T1000 (cell line): ENCODE measurements around the gene ADIPOR2.

Experiments
- DNase-seq: peaks from one replicate; lab custom pipeline; 2025; ENCODE audit warnings: mixed read lengths; lab: John Stamatoyannopoulos, UW

Gene ADIPOR2, protein sequence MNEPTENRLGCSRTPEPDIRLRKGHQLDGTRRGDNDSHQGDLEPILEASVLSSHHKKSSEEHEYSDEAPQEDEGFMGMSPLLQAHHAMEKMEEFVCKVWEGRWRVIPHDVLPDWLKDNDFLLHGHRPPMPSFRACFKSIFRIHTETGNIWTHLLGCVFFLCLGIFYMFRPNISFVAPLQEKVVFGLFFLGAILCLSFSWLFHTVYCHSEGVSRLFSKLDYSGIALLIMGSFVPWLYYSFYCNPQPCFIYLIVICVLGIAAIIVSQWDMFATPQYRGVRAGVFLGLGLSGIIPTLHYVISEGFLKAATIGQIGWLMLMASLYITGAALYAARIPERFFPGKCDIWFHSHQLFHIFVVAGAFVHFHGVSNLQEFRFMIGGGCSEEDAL

DNA sequence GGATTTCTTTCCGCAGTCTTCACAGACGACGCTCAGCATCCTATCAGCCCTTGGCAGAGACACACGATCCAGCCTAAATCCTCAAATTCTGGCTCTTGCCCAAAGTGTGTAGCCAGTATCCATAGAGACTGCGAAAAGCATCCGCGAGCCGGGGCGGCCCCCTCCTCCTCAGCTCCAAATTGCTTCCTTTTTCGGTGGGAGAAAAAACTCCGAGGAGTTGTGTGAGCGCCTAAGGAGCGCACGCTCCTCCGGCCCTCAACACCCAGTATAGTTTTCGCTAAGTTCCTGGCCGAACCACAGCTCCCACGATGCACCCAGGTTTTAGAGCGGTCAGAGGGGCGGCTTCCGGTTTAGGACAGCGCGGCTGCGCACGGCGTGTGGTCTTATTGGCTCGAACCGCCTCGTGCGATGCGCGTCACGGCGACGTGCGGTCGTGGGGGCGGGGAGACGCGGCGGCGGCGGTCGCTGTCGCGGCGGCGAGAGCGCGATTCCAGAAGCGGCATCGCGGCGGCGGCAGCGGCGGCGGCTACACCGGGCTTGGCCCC lies at the start of gene ADIPOR2:
ADIPOR2 (plus strand) TSS at position 493 of the 545 bp plus-strand sequence. CDS start 63,274 bp downstream, outside the sequence.
- DNase-seq: peak; percentile 85

DNA sequence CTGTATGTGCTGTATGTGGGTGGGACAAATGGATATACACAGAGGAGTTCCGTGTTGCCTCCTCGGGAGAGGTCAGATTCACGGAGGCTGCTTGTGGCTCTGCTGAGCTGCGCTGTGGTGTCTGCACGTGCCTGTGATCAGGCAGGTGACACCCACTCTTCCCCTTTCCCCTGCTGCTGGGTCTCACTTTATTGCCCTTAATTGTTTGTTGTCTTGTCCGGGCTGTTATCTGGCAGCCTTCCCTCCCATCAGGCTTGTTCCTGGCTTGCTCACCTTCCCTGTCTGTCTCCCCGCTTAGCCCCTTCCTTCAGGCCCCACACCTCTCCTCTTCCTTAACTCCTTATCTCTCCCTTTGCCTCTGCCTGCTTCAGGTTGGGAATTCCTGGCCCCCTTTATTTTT lies 48.4 kb upstream of the ADIPOR2 start:
- DNase-seq: no peak

DNA sequence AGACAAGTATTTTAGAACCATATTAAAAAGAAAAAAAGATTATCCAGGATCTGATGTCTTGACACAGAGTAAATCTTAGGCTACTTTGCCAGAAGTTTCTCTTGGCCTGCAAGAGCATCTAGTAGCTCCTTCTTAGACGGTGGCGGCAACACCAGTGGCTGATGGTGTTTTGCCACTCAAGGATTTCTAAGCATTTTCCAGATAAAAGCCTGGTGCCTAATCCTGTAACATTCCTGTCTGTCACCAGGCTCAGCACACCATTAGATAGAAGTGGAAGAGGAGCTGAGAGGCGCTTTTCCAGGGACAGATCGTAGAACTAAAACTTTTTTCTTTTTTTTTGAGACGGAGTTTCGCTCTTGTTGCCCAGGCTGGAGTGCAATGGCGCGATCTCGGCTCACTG lies 47.8 kb upstream of the ADIPOR2 start:
- no peak for DNase-seq

DNA sequence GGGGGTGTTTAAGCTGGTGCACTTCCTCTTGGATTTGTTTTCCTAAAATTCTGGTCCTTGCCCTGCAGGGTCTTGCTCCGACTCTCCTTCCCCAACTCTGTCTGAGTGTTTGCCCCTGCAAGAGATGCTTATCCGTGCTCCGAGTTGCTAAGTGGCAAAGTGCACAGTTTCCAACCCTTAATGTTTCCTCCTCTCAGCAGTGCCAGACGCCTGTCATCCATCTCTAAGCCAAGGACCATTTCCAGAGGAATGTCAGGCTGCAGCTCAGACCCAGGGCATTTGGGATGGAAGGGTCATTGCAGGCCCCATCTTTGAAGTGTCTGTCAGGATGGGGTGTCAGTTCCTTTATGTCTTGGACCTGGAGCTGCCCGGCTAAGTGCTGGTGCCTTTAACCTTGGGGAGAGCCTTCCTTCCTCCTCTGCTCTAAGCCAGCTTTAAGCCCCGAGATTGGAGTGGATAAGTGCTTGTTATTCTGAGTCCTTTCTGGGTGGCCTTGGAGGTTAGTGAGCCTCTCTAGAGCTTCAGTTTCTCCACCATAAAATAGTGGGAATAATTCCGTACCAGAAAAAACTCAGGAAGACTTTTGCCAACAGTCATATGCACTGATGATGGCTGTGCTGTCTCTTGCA lies 46.9 kb upstream of the ADIPOR2 start:
- no peak for DNase-seq

DNA sequence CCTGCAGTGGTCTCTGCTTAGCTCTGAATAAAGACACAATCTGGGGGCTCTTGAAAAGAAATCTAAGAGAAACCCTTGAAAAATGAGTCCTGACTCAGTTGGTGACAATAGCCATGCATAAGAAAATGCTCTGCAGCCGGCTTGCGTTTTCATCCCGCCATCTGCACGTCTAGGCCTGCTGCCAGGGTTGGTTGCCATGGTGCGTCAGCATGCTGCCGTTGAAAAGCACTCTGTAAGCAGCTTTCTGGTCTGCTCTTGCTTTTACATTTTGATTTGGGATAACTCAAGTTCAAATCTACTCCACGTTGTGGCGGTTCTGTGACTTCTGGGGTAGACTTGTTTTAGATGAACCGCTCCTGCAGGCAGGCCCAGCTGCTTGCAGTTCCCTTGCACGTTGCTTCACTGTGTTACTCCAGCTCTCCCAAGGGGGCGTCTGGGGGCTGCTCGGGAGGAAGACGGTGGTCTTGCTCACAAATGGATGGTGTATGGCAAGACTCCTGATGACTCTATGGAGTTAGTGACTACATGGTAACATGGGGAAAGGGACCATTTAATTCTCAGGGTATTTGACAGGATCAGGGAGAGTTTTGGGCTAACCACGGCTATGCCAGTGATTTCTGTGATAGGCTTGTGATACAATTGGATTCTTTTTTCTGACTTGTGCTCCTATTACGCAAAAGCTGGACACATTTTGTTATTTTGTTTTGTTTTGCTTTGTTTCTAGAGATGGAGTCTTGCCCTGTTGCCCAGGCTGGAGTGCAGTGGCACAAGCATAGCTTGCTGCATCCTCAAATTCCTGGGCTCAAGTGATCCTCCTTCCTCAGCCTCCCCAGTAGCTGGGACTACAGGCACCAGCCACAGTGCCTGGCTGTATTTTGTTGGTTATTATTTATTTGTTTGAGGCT lies 46.1 kb upstream of the ADIPOR2 start:
- no peak for DNase-seq

DNA sequence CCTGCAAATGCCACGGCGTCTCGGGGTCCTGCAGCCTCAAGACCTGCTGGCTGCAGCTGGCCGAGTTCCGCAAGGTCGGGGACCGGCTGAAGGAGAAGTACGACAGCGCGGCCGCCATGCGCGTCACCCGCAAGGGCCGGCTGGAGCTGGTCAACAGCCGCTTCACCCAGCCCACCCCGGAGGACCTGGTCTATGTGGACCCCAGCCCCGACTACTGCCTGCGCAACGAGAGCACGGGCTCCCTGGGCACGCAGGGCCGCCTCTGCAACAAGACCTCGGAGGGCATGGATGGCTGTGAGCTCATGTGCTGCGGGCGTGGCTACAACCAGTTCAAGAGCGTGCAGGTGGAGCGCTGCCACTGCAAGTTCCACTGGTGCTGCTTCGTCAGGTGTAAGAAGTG lies 45.1 kb upstream of the ADIPOR2 start:
- no peak for DNase-seq

DNA sequence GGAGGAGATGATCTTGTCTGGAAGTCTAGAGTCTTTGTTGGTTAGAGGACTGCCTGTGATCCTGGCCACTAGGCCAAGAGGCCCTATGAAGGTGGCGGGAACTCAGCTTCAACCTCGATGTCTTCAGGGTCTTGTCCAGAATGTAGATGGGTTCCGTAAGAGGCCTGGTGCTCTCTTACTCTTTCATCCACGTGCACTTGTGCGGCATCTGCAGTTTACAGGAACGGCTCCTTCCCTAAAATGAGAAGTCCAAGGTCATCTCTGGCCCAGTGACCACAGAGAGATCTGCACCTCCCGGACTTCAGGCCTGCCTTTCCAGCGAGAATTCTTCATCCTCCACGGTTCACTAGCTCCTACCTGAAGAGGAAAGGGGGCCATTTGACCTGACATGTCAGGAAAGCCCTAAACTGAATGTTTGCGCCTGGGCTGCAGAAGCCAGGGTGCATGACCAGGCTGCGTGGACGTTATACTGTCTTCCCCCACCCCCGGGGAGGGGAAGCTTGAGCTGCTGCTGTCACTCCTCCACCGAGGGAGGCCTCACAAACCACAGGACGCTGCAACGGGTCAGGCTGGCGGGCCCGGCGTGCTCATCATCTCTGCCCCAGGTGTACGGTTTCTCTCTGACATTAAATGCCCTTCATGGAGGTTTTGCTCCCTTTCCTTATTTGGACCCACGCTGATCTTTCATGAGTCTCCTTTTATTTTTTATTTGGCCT lies 44.1 kb upstream of the ADIPOR2 start:
- no peak for DNase-seq

DNA sequence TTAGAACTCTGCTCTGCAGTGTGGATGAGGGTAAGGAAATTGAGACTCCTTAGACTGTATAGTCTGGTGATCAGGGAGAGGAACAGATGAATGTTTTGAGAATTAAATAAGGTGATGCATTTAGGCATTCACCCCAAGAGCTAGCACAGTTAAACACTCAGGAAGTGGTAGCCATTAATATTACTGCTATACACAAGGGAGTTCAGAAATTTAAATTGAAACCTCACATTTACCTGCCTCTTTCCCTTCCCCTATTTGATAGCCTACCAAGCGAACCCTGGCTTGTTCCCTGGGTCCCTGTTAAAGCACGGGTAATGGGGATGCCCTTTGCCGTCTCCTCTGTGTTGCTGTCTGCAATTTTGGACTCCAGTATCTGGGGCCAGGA lies 43.6 kb upstream of the ADIPOR2 start:
- DNase-seq: no peak

DNA sequence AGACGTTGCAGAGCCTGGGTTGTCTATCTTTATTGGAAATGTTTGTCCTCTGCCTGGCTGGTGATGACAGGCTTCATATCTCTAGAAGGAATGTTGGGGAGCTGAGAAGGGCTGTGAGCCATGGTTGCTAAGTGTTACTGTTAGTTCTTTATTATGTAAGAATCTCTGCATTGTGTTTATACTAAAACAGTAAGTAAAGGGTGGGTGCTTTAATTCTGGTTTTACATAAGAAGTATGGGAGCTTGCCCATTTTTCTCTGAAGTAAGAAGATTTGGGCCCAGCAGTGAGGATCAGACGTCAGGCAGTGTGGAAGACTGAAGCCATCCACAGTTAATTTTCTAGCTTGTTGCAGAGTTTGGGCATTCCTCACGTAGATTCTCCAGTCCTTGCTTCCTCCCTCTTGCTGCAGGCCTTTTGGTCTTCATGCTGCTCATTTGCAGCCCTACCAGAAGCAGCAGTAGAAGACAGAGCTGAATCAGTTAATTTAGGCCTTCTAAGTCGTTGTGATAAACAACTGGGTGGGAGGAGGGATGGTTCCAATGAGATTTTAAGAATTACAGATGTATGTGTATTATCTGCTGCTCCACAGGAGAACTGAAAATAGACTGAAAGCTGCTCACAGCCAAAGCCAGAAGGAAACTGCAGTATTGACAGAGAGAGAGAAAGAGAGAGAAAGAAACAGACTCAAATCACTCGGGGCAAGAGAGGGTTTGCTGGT lies 40.5 kb upstream of the ADIPOR2 start:
- no peak for DNase-seq

DNA sequence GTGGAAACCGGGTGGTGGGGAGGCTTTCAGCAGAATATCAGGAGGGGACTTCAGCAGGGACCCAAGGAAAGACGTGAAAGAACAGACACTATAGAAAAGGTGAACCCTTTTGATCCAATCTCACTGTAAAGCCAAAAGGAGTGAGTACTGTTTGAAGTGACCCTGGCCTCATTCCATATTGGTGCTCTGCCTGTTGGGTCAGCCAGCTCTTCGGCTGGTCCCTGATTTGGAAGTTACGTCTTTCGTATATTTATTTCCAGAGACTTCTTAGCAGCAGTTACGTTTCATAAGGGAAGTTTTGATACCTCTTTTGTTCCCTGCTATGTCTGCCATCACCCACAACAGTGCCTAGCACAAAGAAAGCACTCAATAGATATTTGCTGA lies 39.9 kb upstream of the ADIPOR2 start:
- no peak for DNase-seq

DNA sequence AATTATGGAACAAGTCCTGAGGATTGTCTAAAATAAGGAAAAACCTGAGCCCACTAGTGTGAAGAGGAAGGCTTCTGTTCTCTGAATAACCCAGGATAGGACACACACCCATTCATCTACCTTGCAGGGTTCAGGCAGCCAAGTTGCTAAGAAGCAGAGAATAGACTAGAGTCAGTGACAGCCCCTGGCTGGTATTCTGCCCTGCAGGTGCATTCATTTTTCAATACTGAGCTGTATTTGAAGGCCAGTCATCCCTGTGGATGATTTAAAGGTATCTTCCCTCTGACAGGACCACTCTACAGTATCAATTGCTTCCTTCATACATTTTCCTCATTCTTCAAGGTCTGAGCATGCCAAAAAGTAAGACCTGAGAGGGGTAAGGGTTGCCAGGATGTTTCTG lies 38.9 kb upstream of the ADIPOR2 start:
- no peak for DNase-seq

DNA sequence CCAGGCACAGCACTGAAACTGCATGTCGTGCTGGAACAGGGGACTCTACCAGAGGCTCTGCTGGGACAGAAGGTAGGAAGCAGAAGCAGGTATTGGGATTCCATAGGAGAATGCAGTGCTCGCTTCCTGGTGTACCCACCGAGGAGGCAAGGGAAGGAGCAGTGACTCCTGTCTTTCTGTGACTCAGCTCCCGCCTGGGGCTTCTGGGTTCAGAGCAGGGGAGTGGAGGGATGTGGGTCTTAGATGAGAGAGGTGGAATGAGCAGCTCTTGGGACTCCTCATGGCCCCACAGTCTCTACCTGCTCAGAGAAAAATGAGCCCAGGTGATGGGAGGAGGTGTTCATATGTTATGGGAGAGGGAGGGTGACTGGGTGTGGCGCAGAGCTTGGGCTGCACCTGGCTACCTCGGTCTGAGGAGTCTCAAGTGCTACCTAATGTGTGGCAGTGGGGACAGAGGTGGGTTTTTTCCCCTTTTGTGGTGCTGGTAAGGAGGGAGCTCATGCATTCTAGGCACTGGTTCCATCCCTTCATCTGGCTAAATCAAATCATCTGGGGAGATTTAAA lies 35.6 kb upstream of the ADIPOR2 start:
- DNase-seq: no peak

DNA sequence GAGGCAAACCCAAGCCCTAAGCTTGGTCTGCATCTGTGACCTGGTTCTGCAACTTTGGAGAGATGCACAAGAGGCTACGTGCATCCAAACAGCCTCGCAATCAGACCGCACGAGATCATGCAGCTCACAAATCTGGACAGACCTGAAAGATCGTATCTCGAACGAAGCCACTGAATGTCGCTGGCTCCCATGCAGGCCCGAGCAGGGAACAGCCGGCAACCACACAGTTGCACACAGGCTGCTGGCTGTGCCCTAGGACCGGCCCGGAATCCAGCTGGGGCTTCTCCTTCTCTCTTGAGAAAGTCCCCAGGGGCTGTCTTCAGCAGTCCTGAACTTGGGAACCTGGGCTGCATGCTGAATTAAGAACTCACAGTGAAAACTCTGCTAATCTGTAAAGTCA lies 34.0 kb upstream of the ADIPOR2 start:
- DNase-seq: no peak

DNA sequence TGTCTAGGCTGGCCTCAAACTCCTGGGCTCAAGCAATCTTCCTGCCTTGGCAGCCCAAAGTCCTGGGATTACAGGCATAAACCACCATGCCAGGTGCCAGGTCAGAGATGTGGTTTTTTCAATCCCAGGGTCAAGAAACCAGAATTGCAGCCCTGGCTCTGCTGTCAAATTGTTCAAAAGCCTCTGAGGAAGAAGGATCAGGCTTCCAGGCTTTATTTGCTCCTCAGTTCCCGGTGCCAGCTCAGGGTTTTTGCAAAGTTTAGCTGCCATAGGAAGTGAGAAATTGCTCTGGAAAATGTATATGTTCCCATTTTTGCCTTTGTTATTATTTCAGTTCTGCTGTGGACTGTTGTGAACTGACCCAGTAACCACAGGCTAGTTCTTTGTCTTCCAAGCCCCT lies 33.2 kb upstream of the ADIPOR2 start:
- DNase-seq: no peak

DNA sequence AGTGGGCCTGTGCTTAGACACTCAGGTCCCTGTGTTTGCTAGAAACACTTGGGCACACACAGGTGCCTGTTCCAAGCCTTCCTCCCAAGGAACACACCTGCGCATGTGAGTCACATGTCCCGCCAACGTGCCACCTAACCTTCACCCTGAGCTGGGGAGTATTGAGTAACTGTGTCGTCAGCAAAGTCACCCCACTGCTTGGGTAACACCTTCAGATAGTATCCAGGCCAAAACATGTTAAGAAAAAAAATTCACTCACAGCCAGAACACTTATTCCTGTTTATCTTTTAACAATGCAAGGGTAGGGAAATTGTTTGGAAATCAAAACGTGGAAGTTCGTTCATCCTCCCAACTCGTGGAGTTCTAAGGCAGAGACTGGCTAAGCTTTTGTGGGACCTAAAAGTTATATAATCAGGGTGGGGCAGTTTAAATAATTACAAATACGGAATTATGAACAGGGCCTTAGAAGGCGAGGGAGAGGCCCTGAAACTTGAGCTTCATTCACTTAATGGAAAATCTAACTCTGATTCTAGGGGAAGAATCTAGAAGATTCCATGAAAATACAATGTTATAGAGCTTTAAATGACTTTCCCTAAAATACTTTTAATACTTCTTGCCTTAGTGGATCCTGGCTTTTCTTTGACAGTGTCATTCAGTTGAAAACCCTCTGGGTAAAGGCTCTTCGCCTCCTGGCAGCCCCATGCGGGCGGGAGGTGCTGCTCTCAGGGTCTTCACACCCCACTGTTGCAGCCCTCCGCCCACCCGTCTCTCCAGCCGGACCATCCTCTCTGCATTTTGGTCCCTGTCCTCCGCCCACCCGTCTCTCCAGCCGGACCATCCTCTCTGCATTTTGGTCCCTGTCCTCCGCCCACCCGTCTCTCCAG lies 30.3 kb upstream of the ADIPOR2 start:
- no peak for DNase-seq

DNA sequence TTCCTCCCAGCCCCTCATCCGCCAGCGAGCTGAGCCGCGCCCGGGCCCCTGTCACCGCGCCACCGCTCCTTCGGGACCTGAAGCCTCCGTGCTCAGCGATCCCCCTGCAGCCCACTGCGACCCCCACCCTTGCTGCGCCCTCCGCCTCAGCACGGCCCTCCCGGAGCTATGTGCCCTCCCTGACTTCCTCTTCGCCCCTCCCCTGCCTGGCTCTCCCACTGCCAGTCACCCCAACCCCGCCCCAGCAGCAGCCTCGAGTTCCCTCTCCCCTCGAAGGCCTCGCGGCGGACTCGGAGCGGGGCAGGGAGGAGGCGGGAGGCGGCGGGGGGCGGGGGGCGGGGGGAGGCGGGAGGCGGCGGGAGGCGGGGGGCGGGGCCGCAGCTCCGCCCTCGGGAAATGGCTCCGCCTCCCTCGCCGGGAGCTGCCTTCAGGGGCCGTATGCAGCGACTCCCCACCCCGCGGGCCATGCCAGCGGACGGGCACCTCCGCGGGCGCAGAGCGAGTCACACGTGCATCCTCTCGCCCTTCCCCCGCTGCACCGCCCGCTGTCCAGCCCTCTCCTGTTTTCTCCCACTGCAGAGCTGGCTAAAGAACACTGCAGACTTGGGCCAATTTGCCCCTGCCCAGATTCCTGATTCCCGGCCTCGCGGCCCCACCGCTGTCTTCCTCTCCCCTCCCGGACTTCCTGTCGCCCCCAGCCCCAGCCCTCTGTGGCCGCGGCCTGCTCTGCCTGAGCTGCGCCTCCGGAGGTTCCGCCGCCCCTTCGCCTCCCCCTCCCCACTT lies 29.1 kb upstream of the ADIPOR2 start:
- peak; percentile 92 for DNase-seq

DNA sequence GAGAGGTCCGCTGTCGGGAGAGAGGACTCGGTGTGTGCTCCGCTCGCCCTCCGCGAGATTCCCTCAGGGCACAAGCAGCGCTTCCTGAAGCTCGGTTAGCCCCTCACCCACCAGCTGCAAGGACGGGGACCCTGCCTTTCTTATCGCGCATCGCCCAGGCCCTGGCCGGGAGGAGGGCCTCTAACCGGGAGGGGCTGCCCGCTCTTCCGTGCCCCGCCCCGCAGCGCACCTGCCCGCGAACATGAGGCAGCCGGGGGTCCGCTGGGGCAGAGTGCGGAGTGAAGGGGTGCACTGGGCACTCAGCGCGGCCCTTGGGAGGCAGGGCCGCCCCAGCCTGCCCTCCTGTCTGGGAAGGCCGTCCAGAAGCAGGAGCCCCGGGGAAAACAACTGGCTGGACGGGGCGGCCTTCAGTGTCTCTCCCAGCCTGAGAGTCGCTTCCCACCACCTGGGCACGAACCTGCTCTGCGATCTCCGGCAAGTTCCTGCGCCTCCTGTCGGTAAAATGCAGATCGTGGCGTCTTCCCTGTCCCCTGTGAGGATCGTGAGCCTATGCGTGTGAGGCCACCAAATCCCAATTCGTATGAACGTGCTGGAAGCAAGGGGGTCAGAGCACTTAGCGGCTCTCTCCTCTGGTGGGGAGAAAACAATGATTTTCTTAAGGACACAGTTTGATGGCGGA lies 28.0 kb upstream of the ADIPOR2 start:
- DNase-seq: no peak

DNA sequence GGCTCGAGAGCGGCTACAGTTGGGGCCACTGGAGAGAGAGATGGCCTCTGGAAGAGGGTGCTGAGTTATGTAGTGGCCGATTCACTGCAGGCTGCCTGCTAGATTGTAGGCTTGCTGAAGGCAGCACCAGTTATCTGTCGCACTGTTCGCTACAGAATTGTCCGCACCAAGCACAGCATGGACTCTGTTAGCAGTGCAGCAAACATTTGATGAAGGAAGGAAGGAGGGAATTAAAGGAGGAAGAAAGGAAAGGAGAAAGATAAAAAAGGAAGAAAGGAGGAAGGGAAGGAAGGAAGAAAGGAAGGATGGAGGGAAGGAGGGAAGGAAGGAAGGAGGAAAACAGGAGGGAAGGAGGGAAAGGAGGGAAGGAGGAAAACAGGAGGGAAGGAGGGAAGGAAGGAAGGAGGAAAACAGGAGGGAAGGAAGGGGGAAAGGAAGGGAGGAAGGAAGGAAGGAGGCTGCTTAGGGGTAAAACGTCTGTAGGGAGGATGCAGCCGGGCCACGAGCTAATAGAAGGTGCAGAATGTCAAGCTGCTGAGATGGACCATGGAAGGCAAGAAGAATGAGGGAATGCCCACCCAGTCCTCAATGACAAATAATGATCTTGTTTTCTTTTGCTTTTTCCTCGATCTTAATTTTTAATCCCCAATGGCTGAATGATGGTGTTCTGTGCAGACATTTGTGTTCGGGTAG lies 27.3 kb upstream of the ADIPOR2 start:
- no peak for DNase-seq
